HepG2 (cell line): Measurements from ENCODE around the gene TMEM129. TPM values are rescaled to one million over a fixed set of nuclear protein-coding genes. Genes with fewer than 3 reads are reported as not detected.

Experiments
- ATM ChIP-seq: fragments of 450-650 bp; IDR thresholded peaks from 2 replicates; pipeline ENCODE4 v1.7.1; 2017; ENCODE audit warnings: mild to moderate bottlenecking, borderline replicate concordance
- DMAP1 ChIP-seq: IDR thresholded peaks from 2 replicates; pipeline ENCODE4 v1.6.1; 2016
- HNF4G ChIP-seq, 2 experiments: sonication (generic) in 1 of 2; formaldehyde crosslinking in 1 of 2; IDR thresholded peaks; 2 replicates each; pipeline versions ENCODE4 v1.4.0 to v1.6.1; 2011 to 2020; ENCODE audit warnings: borderline replicate concordance in 2 of 2, low read depth in 2 of 2, mild to moderate bottlenecking in 2 of 2, low read length in 1 of 2, missing genetic modification reagents in 1 of 2, moderate library complexity in 1 of 2
- KDM2A ChIP-seq: sonication (generic); formaldehyde crosslinking; IDR thresholded peaks from 2 replicates; pipeline ENCODE4 v1.4.0; 2020; ENCODE audit warnings: low read depth, missing genetic modification reagents, borderline replicate concordance
- NFYB ChIP-seq: sonication (generic); formaldehyde crosslinking; IDR thresholded peaks from 2 replicates; pipeline ENCODE4 v1.4.0; 2020; ENCODE audit warnings: missing genetic modification reagents
- RNF2 ChIP-seq: fragments of 450-650 bp; conservative IDR thresholded peaks from 2 replicates; pipeline ENCODE4 v1.6.1; 2016; ENCODE audit warnings: low read depth
- ZNF230 ChIP-seq: sonication (generic); formaldehyde crosslinking; IDR thresholded peaks from 2 replicates; pipeline ENCODE4 v1.4.0; 2020; ENCODE audit warnings: mild to moderate bottlenecking, missing genetic modification reagents
- ZNF501 ChIP-seq: sonication (generic); formaldehyde crosslinking; IDR thresholded peaks from 2 replicates; pipeline ENCODE4 v1.5.1; 2020; ENCODE audit warnings: mild to moderate bottlenecking, moderate library complexity, missing genetic modification reagents
- ZSCAN30 ChIP-seq: sonication (generic); formaldehyde crosslinking; IDR thresholded peaks from 2 replicates; pipeline ENCODE4 v1.5.0; 2020; ENCODE audit warnings: mild to moderate bottlenecking, missing genetic modification reagents
- polyA plus RNA-seq, 8 experiments: library from polyadenylated mRNA; depleted of rRNA in 3 of 8; stranded (reverse) in 7 of 8; unstranded in 1 of 8; fragments of >200 nt; fragmentation: Illumina TruSeq in 4 of 8; extraction: Trizol in 4 of 8; gene quantifications; 2 replicates each; pipeline versions ENCODE4 v1.2.1 to v1.2.3, GENCODE V29; 2011 to 2016; ENCODE audit warnings: low read depth in 4 of 8, missing spikeins in 1 of 8, mixed read lengths in 1 of 8; ENCODE audit not compliant: insufficient read depth in 1 of 8
- total RNA-seq, 5 experiments: library from RNA; depleted of rRNA; stranded (reverse); fragments of >200 nt; fragmentation: Illumina TruSeq; extraction: Trizol; gene quantifications; 2 replicates each; pipeline ENCODE4 v1.2.3, GENCODE V29; 2016; ENCODE audit warnings: low read depth in 1 of 5
- TF ChIP-seq, protein P1 (sequence below): sonication (generic); formaldehyde crosslinking; IDR thresholded peaks from 2 replicates; pipeline ENCODE4 v1.4.0; 2020; ENCODE audit warnings: mild to moderate bottlenecking, missing genetic modification reagents
- TF ChIP-seq, protein P2 (sequence below): sonication (generic); formaldehyde crosslinking; IDR thresholded peaks from 2 replicates; pipeline ENCODE4 v1.4.0; 2020; ENCODE audit warnings: low read depth, missing genetic modification reagents
- TF ChIP-seq, protein P3 (sequence below): sonication (generic); formaldehyde crosslinking; IDR thresholded peaks from 2 replicates; pipeline ENCODE4 v1.4.0; 2020; ENCODE audit warnings: missing genetic modification reagents, mild to moderate bottlenecking, borderline replicate concordance
- TF ChIP-seq, protein P4 (sequence below): sonication (generic); formaldehyde crosslinking; conservative IDR thresholded peaks from 2 replicates; pipeline ENCODE4 v1.4.0; 2020; ENCODE audit warnings: missing genetic modification reagents
- TF ChIP-seq, protein P5 (sequence below): sonication (generic); formaldehyde crosslinking; IDR thresholded peaks from 2 replicates; pipeline ENCODE4 v1.8.1; 2023; ENCODE audit warnings: mild to moderate bottlenecking, inconsistent platforms, moderate library complexity, missing genetic modification reagents, borderline replicate concordance

Gene TMEM129
- total and polyA plus RNA-seq, 2 of the 13 experiments (the other 11 are each of a cell fraction or from before 2014, with no cell fraction given) = 19.0 to 25.8 TPM

DNA sequence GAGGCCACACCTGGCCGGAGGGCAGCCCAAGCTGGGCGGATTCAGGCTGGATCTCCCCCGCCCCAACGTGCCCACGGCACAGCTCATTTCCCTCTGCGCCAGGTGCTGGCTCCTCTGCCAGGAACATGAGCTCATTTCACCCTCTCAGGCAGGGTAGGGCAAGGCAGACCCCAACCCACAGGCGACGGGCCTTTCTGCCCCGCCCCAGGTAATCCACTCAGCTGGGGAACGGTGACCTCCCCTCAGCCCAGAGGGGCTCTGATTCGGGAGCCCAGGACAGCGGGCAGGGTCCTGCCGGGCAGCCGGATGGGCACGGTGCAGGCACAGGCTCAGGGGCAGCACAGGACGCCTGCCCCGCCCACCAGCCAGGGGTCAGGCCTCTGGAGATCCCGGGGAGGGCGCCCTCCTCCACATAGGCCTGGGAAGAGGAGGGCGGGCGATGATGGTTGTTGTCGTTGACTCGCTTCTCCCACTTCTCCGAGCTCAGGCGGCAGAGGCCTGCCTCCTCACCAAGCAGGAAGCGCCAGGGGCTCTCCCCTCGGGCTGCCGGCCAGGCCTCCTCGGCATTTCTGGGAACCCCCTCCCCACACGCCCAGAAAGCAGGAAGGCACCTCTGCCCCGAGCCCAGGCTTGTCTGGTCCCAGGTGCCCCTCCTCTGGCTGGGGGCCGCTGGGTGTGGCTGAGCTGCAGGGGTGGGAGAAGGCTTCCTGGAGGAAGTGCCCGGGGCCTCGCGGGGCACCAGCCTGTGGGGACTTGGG lies 31.3 kb upstream of the TMEM129 start (continued):
- TF ChIP-seq, protein P1, sequence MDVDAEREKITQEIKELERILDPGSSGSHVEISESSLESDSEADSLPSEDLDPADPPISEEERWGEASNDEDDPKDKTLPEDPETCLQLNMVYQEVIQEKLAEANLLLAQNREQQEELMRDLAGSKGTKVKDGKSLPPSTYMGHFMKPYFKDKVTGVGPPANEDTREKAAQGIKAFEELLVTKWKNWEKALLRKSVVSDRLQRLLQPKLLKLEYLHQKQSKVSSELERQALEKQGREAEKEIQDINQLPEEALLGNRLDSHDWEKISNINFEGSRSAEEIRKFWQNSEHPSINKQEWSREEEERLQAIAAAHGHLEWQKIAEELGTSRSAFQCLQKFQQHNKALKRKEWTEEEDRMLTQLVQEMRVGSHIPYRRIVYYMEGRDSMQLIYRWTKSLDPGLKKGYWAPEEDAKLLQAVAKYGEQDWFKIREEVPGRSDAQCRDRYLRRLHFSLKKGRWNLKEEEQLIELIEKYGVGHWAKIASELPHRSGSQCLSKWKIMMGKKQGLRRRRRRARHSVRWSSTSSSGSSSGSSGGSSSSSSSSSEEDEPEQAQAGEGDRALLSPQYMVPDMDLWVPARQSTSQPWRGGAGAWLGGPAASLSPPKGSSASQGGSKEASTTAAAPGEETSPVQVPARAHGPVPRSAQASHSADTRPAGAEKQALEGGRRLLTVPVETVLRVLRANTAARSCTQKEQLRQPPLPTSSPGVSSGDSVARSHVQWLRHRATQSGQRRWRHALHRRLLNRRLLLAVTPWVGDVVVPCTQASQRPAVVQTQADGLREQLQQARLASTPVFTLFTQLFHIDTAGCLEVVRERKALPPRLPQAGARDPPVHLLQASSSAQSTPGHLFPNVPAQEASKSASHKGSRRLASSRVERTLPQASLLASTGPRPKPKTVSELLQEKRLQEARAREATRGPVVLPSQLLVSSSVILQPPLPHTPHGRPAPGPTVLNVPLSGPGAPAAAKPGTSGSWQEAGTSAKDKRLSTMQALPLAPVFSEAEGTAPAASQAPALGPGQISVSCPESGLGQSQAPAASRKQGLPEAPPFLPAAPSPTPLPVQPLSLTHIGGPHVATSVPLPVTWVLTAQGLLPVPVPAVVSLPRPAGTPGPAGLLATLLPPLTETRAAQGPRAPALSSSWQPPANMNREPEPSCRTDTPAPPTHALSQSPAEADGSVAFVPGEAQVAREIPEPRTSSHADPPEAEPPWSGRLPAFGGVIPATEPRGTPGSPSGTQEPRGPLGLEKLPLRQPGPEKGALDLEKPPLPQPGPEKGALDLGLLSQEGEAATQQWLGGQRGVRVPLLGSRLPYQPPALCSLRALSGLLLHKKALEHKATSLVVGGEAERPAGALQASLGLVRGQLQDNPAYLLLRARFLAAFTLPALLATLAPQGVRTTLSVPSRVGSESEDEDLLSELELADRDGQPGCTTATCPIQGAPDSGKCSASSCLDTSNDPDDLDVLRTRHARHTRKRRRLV (CRISPR knock-in tag) = 0 out of 2 replicates have a peak, but pooled peaks have one; percentile 63
- TF ChIP-seq RNF2 = no peak
- TF ChIP-seq, protein P2, sequence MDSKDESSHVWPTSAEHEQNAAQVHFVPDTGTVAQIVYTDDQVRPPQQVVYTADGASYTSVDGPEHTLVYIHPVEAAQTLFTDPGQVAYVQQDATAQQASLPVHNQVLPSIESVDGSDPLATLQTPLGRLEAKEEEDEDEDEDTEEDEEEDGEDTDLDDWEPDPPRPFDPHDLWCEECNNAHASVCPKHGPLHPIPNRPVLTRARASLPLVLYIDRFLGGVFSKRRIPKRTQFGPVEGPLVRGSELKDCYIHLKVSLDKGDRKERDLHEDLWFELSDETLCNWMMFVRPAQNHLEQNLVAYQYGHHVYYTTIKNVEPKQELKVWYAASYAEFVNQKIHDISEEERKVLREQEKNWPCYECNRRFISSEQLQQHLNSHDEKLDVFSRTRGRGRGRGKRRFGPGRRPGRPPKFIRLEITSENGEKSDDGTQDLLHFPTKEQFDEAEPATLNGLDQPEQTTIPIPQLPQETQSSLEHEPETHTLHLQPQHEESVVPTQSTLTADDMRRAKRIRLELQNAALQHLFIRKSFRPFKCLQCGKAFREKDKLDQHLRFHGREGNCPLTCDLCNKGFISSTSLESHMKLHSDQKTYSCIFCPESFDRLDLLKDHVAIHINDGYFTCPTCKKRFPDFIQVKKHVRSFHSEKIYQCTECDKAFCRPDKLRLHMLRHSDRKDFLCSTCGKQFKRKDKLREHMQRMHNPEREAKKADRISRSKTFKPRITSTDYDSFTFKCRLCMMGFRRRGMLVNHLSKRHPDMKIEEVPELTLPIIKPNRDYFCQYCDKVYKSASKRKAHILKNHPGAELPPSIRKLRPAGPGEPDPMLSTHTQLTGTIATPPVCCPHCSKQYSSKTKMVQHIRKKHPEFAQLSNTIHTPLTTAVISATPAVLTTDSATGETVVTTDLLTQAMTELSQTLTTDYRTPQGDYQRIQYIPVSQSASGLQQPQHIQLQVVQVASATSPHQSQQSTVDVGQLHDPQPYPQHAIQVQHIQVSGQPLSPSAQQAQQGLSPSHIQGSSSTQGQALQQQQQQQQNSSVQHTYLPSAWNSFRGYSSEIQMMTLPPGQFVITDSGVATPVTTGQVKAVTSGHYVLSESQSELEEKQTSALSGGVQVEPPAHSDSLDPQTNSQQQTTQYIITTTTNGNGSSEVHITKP (CRISPR knock-in tag) = 0 out of 2 replicates have a peak, but pooled peaks have one; percentile 48
- no peak for TF ChIP-seq ZSCAN30
- TF ChIP-seq HNF4G (IDR thresholded peaks at IDR 0.05; ENCODE audit: borderline replicate concordance, low read depth, low read length) = no peak
- TF ChIP-seq HNF4G (CRISPR knock-in tag; IDR thresholded peaks at IDR 0.05; ENCODE audit: borderline replicate concordance, low read depth) = no peak
- TF ChIP-seq KDM2A (CRISPR knock-in tag) = no peak
- TF ChIP-seq, protein P3, sequence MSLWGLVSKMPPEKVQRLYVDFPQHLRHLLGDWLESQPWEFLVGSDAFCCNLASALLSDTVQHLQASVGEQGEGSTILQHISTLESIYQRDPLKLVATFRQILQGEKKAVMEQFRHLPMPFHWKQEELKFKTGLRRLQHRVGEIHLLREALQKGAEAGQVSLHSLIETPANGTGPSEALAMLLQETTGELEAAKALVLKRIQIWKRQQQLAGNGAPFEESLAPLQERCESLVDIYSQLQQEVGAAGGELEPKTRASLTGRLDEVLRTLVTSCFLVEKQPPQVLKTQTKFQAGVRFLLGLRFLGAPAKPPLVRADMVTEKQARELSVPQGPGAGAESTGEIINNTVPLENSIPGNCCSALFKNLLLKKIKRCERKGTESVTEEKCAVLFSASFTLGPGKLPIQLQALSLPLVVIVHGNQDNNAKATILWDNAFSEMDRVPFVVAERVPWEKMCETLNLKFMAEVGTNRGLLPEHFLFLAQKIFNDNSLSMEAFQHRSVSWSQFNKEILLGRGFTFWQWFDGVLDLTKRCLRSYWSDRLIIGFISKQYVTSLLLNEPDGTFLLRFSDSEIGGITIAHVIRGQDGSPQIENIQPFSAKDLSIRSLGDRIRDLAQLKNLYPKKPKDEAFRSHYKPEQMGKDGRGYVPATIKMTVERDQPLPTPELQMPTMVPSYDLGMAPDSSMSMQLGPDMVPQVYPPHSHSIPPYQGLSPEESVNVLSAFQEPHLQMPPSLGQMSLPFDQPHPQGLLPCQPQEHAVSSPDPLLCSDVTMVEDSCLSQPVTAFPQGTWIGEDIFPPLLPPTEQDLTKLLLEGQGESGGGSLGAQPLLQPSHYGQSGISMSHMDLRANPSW (CRISPR knock-in tag) = no peak
- TF ChIP-seq ZNF501 (CRISPR knock-in tag) = peak; percentile 21; the same call in 1 of the 2 replicates
- no peak for TF ChIP-seq ZNF230 (CRISPR knock-in tag)
- TF ChIP-seq DMAP1 = peak; percentile 51; the same call in 1 of the 2 replicates
- TF ChIP-seq, protein P4, sequence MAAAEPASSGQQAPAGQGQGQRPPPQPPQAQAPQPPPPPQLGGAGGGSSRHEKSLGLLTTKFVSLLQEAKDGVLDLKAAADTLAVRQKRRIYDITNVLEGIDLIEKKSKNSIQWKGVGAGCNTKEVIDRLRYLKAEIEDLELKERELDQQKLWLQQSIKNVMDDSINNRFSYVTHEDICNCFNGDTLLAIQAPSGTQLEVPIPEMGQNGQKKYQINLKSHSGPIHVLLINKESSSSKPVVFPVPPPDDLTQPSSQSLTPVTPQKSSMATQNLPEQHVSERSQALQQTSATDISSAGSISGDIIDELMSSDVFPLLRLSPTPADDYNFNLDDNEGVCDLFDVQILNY (CRISPR knock-in tag) = no peak
- TF ChIP-seq NFYB (CRISPR knock-in tag) = no peak
- TF ChIP-seq, protein P5, sequence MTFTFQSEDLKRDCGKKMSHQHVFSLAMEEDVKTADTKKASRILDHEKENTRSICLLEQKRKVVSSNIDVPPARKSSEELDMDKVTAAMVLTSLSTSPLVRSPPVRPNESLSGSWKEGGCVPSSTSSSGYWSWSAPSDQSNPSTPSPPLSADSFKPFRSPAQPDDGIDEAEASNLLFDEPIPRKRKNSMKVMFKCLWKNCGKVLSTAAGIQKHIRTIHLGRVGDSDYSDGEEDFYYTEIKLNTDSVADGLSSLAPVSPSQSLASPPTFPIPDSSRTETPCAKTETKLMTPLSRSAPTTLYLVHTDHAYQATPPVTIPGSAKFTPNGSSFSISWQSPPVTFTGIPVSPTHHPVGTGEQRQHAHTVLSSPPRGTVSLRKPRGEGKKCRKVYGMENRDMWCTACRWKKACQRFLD (CRISPR knock-in tag) = no peak
- TF ChIP-seq ATM = no peak
